GM18498 (cell line): Measurements from ENCODE around the gene COA5.

Experiments
- ATAC-seq: cut with Tn5 transposase; IDR thresholded peaks from one replicate; pipeline ENCODE4 v1.9.1; 2021; ENCODE audit warnings: mild to moderate bottlenecking, moderate library complexity; ENCODE audit not compliant: unreplicated experiment

Gene COA5

DNA sequence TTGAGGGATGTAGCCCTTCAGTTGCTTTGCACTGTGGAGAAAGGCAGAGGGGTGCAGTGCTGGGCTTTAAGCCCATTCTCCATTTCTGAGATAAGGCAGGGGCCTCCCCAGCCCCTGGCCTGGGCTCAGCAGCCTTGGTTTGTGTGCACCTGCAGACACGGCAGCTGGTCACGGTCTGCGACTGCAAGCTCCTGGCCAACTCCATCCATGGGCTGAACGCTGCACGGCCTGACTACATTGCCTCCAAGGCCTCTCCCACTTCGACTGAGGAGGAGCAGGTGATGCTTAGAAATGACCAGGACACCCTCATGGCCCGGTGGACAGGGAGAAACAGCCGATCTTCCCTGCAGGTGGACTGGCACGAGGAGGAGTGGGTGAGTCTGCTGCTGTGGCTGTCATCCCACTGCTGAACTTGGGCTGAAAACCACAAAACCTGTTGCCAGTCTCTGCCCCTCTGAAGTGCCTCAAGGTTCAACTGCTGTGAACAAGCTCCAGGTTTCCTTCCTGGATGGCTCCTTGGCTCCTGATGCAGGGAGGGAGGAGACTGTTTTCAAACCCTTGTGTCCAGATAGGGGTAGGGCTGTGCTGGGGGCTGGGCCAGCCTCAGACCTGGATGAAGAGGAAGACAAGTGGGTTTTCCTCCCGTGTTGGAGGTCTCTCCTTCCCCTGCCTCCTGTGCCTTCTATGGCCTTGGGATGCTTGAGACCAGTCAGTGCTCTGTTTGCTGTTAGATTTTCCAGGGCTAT is 54.0 kb downstream of the COA5 start:
- no peak for ATAC-seq

DNA sequence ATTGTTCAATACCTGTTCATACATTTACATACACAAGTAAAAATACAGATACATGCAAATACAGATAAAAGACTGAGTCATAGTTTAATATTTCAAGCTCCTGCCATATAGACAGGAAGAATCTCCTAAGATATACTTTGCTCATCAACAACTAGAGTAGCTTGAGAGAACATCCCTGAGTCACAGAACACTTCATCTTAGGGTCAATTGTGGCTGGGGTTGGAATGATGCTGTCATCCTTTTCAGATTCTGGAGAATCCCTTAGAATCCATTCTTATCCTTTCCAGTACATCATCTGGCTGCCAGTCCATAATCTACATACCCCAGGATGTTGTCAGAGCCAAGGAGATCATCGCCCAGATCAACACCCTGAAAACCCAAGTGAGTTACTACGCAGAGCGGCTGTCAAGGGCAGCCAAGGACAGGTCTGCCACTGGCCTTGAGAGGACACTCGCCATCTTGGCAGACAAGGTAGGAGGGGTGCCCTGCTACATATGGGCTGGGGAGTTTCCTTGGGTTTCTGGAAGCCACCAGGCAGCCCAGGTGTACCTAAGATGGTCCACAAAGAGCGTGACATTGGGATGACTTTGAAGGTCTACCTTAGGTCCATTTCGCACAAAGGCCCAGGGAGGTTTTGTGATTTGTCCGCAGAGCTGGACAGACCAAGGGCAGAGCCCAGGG is 55.7 kb downstream of the COA5 start:
- no peak for ATAC-seq

DNA sequence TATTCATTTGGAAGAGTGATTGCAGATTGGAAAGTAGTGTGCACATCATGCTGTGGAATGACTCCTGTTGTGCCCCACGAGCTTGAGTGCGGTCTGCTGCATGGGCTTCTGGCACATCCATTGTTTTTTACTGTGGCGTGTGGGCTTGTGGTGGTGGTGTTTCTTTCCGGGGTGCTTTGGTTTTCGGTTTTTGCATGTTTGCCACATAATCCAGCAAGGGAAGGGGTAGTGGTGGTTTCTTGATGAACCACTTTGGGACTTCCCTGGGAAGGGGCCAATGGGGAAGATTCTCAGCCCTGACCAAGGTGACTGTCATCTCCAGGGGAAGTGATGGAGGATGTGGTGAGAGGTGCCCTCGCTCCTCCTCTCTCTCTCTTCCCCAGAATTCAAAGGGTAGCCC is 57.0 kb downstream of the COA5 start:
- no peak for ATAC-seq

DNA sequence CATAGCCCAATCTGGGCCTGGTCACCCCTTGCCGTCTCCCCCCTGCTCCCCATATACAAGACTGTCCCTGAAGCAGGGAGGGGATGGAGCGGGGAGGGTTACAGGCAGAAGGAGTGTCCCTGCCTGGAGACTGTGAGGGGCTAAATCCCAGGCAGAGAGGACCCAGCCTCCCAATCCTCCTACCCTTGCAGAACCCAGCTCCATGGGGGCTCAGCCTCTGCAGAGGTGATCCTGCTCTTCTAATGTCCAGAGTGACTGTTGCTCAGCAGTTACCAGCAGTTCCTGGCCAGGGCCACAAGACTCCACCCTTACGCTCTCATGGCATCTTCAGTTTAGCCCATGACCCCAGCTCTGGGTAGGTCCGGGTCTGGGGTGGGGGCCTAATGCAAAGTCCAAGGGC is 58.1 kb downstream of the COA5 start:
- no peak for ATAC-seq
